Activated CD4-positive, alpha-beta T cell treated with anti-CD3 and anti-CD28 coated beads, Interleukin-2, amount 10 ng/mL, durations not matched to agents 24 days and 14 days (primary cell): ENCODE results near the gene FHL2. TPM values are rescaled to one million over a fixed set of nuclear protein-coding genes. Genes with fewer than 3 reads are reported as not detected.

ENCODE experiments used
- total RNA-seq: library from RNA; stranded (reverse); gene quantifications from 2 replicates; pipeline ENCODE4 v1.2.3, GENCODE V29; 2022

The FHL2 gene
- total RNA-seq, 1 donor from 2014 or later, result 3.8 TPM

Other genes with a start within 250 kb of the FHL2 start
- gene GPR45, start 157.3 kb downstream of the FHL2 start, total RNA-seq, result not detected in 2 replicates
- 26.2 and 26.5 TPM in 2 replicates for gene TGFBRAP1, start 69.3 kb downstream of the FHL2 start, total RNA-seq
- gene C2orf49, start 61.5 kb downstream of the FHL2 start, total RNA-seq, result 20.8 and 25.5 TPM in 2 replicates